DOHH2 (cell line): ENCODE results near the gene EDC3.

Experiments
- EZH2phosphoT487 ChIP-seq: fragments of 200-600 bp; sonication (generic); IDR thresholded peaks from 2 replicates; pipeline ENCODE4 v1.6.1; 2017; ENCODE audit warnings: borderline replicate concordance, mild to moderate bottlenecking, antibody characterized with exemption, low read length, moderate library complexity, mixed read lengths
- TF ChIP-seq, protein P1 (sequence below): fragments of 200-600 bp; sonication (generic); IDR thresholded peaks from one replicate; pipeline ENCODE4 v1.5.1; 2014; ENCODE audit warnings: antibody characterized with exemption, mild to moderate bottlenecking, low read depth, low read length; ENCODE audit not compliant: poor library complexity, severe bottlenecking

DNA sequence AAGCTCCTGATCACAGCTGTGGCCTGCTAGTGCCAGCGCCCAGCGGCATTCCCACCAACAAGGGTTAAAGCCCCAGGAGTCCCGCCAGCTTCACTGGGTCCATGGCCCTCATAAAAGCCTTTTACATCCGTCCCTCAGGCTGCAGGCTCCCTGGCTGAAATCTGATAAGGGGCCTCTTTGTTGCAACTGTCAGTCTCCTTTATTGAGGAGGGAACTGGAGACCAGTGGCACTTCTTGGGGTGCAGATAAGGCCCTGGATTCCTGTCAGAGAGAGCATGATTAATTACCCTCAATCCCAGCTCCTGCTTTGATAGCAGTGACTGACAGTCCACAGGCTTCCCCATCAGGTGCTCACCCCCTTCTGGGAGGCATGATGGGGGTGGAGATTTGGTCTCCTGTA, 111.0 kb downstream of the EDC3 start:
- TF ChIP-seq, protein P1, sequence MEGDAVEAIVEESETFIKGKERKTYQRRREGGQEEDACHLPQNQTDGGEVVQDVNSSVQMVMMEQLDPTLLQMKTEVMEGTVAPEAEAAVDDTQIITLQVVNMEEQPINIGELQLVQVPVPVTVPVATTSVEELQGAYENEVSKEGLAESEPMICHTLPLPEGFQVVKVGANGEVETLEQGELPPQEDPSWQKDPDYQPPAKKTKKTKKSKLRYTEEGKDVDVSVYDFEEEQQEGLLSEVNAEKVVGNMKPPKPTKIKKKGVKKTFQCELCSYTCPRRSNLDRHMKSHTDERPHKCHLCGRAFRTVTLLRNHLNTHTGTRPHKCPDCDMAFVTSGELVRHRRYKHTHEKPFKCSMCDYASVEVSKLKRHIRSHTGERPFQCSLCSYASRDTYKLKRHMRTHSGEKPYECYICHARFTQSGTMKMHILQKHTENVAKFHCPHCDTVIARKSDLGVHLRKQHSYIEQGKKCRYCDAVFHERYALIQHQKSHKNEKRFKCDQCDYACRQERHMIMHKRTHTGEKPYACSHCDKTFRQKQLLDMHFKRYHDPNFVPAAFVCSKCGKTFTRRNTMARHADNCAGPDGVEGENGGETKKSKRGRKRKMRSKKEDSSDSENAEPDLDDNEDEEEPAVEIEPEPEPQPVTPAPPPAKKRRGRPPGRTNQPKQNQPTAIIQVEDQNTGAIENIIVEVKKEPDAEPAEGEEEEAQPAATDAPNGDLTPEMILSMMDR, result no peak
- no peak for TF ChIP-seq EZH2phosphoT487
